Liver (tissue), 3 donors: ENCODE results near the gene CDK11A.

Source experiments
- RAD21 ChIP-seq, 2 donors: IDR thresholded peaks; 2 replicates each; pipeline ENCODE4 v1.6.1; 2016; ENCODE audit warnings: antibody characterized with exemption in 2 of 2, mild to moderate bottlenecking in 2 of 2
- RXRA ChIP-seq, 2 donors: IDR thresholded peaks; 2 replicates each; pipeline ENCODE4 v1.6.1; 2017 to 2018; ENCODE audit warnings: antibody characterized with exemption in 2 of 2, mild to moderate bottlenecking in 1 of 2
- TF ChIP-seq, protein P1 (sequence below): fragments of 150-350 bp; IDR thresholded peaks from 2 replicates; pipeline ENCODE4 v1.5.1; 2017; ENCODE audit warnings: improper control_type of control experiment, low read depth, low read length; ENCODE audit not compliant: missing input control
- donor health status: healthy.
- donor health status: healthy.

DNA sequence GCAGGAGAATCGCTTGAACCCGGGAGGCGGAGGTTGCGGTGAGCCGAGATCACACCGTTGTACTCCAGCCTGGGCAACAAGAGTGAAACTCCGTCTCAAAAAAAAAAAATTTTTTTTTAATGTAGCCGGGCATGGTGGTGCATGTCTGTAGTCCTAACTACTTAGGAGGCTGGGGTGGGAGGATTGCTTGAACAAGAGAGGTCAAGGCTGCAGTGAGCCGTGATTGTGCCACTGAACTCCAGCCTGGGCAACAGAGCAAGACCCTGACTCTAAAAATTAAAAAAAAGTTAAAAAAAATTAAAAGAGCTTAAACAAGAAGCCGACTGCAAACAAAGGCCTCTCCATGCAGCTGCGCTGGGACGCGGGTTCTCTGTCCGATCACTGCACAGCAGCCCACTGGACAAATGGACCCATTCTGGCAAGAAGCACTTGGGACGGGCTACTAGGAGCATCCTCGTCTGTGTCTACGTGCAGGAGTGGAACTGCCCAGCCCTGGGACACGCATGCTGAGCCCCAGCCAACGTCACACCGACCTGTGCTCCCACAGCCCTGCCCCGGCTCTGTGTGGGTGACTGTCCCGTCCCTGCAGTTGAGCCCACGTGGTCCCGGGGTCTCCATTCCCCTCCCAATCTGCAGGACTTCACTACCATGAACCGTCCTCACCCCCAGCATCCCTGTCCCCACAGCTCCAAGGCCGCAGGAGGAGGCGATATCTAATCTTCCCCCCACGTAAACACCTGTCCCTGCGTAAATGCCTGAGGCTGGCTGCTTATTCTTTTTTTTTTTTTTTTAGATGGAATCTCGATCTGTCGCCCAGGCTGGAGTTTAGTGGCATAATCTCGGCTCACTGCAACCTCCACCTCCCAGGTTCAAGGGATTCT is 43.9 kb downstream of the CDK11A start:
- TF ChIP-seq RXRA (IDR thresholded peaks at IDR 0.05), result no peak
- TF ChIP-seq, protein P1, sequence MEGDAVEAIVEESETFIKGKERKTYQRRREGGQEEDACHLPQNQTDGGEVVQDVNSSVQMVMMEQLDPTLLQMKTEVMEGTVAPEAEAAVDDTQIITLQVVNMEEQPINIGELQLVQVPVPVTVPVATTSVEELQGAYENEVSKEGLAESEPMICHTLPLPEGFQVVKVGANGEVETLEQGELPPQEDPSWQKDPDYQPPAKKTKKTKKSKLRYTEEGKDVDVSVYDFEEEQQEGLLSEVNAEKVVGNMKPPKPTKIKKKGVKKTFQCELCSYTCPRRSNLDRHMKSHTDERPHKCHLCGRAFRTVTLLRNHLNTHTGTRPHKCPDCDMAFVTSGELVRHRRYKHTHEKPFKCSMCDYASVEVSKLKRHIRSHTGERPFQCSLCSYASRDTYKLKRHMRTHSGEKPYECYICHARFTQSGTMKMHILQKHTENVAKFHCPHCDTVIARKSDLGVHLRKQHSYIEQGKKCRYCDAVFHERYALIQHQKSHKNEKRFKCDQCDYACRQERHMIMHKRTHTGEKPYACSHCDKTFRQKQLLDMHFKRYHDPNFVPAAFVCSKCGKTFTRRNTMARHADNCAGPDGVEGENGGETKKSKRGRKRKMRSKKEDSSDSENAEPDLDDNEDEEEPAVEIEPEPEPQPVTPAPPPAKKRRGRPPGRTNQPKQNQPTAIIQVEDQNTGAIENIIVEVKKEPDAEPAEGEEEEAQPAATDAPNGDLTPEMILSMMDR, result no peak
- TF ChIP-seq RAD21 (IDR thresholded peaks at IDR 0.05), result no peak
